Measurements from ENCODE around the gene GNPTG. TPM values are rescaled to one million over a fixed set of nuclear protein-coding genes. Genes with fewer than 3 reads are reported as not detected.

Gene GNPTG
- total RNA-seq, 1 experiment from 2014 or later = 29.4 TPM

DNA sequence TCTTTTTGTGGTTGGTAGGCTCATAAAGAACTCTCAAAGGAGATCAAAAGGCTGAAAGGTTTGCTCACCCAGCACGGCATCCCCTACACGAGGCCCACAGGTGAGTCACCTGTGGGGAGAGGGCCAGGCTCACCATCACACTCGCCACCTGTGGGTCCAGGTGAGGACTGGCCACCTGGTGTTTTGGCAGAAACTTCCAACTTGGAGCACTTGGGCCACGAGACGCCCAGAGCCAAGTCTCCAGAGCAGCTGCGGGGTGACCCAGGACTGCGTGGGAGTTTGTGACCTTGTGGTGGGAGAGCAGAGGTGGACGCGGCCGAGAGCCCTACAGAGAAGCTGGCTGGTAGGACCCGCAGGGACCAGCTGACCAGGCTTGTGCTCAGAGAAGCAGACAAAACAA, 11.1 kb downstream of the GNPTG start:
- H3K4me1 ChIP-seq (ENCODE audit: insufficient read depth, low read length) = no peaks in the 10 kb centered on the region
- H3K14ac ChIP-seq (ENCODE audit: insufficient read depth, low read length) = no peak overlapping the region
- H3K23me2 ChIP-seq (ENCODE audit: insufficient read length, low read depth, low read length, poor library complexity, severe bottlenecking) = no peaks in the 10 kb centered on the region
- H3K79me1 ChIP-seq (ENCODE audit: insufficient read depth, low read depth, low read length, poor library complexity, severe bottlenecking) = no peaks in the 10 kb centered on the region
- H2AK5ac ChIP-seq (ENCODE audit: insufficient read length, low read length) = no peak overlapping the region
- H3K23ac ChIP-seq (ENCODE audit: insufficient read length, low read depth, low read length) = no peak overlapping the region
- no peaks in the 10 kb centered on the region for H3K9me3 ChIP-seq (ENCODE audit: control insufficient read depth, low read depth, low read length)
- Mint-ChIP-seq H3K4me3 (no peak overlapping the region), H3K9me3 (no peaks in the 10 kb centered on the region), H3K36me3 (ENCODE audit: insufficient read depth in 1 of 3, low read depth in 3 of 3) (peaks cover 16 to 46% (median 33%) of the 10 kb centered on the region in 3 experiments; a peak in 6 of 7 replicates), H3K27ac (no peak overlapping the region), H3K4me1 (no peaks in the 10 kb centered on the region), H3K27me3 (ENCODE audit: low read depth) (no peaks in the 10 kb centered on the region)
- no peak overlapping the region for H3K18ac ChIP-seq (ENCODE audit: insufficient read length, low read depth, low read length)
- no peaks in the 10 kb centered on the region for H4K20me1 ChIP-seq (ENCODE audit: control insufficient read depth, insufficient read depth, insufficient read length)
- no peak overlapping the region for H4K8ac ChIP-seq (replicated peaks; ENCODE audit: insufficient read length, low read depth, low read length)
- H3K79me2 ChIP-seq (ENCODE audit: insufficient read depth, low read length) = 0 out of 2 replicates have a peak, but pooled peaks cover 2% of the 10 kb centered on the region
- H3K27ac ChIP-seq (ENCODE audit: insufficient read length, low read depth, low read length) = no peak overlapping the region
- H2BK12ac ChIP-seq (ENCODE audit: insufficient read length, low read depth, low read length) = no peak overlapping the region
- TF ChIP-seq, protein P1, sequence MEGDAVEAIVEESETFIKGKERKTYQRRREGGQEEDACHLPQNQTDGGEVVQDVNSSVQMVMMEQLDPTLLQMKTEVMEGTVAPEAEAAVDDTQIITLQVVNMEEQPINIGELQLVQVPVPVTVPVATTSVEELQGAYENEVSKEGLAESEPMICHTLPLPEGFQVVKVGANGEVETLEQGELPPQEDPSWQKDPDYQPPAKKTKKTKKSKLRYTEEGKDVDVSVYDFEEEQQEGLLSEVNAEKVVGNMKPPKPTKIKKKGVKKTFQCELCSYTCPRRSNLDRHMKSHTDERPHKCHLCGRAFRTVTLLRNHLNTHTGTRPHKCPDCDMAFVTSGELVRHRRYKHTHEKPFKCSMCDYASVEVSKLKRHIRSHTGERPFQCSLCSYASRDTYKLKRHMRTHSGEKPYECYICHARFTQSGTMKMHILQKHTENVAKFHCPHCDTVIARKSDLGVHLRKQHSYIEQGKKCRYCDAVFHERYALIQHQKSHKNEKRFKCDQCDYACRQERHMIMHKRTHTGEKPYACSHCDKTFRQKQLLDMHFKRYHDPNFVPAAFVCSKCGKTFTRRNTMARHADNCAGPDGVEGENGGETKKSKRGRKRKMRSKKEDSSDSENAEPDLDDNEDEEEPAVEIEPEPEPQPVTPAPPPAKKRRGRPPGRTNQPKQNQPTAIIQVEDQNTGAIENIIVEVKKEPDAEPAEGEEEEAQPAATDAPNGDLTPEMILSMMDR (conservative IDR thresholded peaks at IDR 0.05) = no peak
- H2BK20ac ChIP-seq (ENCODE audit: low read depth, low read length, poor library complexity, severe bottlenecking) = no peak overlapping the region
- no peak overlapping the region for H3K4me2 ChIP-seq (ENCODE audit: insufficient read depth, insufficient read length, low read length)
- no peak overlapping the region for H2AFZ ChIP-seq (ENCODE audit: low read length)
- no CpG with 5 or more reads among the region's 11 CpGs for WGBS (ENCODE audit: extremely low coverage, insufficient read length, low lambda C conversion rate)
- H2BK5ac ChIP-seq (ENCODE audit: insufficient read length, low read length) = no peak overlapping the region
- no peak overlapping the region for H2BK120ac ChIP-seq (ENCODE audit: low read depth, low read length, poor library complexity, severe bottlenecking)
- no peak overlapping the region for H4K5ac ChIP-seq (ENCODE audit: insufficient read length, low read depth, low read length)
- H3K9ac ChIP-seq (ENCODE audit: extremely low read depth, insufficient read length, low read length) = no peak overlapping the region
- H4K91ac ChIP-seq (ENCODE audit: insufficient read length, low read depth, low read length) = no peak overlapping the region
- H2BK15ac ChIP-seq (ENCODE audit: low read depth, low read length) = no peak overlapping the region
- no peaks in the 10 kb centered on the region for H3K27me3 ChIP-seq (ENCODE audit: insufficient read depth, low read length)
- DNase-seq = no peak
- H3K56ac ChIP-seq (ENCODE audit: insufficient read length, low read depth, low read length) = no peak overlapping the region
- H3K4ac ChIP-seq (ENCODE audit: low read depth, low read length) = no peak overlapping the region
- H3T11ph ChIP-seq (ENCODE audit: low read length) = no peak overlapping the region
